Body of pancreas (tissue), 4 donors: ENCODE data around the gene WWOX.

ENCODE experiments used
- POLR2A ChIP-seq, 3 donors: fragments of 450-650 bp; IDR thresholded peaks; one replicate each; pipeline ENCODE4 v1.6.1; 2016; ENCODE audit warnings: antibody characterized with exemption in 3 of 3, mild to moderate bottlenecking in 2 of 3
- TF ChIP-seq, protein P1 (sequence below), 7 experiments: fragments of 450-650 bp in 4 of 7; fragments of 200-600 bp in 3 of 7; sonication (generic) in 3 of 7; IDR thresholded peaks; one replicate each; pipeline ENCODE4 v1.5.1; 2016 to 2019; ENCODE audit warnings: antibody characterized with exemption in 7 of 7

DNA sequence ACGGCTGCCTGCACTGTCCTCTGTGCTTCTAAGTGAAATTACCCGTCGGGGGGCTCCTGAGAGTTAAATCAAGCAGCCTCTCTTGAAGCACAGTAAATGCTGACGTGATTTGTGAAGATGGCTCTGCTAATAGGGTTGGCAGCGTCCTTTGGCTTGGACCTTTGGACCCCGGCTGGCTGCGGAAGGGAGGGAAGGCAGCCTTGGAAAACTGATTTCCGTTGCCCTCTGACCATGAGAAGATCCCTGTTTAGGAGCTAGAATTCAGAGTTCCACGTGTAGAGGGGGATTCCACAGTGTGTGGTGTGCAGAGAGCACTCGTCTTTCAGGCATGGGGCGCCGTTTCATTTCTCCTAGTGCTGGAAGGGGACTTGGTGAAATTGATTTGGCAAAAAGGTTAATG, 640.8 kb downstream of the WWOX start:
- TF ChIP-seq, protein P1, sequence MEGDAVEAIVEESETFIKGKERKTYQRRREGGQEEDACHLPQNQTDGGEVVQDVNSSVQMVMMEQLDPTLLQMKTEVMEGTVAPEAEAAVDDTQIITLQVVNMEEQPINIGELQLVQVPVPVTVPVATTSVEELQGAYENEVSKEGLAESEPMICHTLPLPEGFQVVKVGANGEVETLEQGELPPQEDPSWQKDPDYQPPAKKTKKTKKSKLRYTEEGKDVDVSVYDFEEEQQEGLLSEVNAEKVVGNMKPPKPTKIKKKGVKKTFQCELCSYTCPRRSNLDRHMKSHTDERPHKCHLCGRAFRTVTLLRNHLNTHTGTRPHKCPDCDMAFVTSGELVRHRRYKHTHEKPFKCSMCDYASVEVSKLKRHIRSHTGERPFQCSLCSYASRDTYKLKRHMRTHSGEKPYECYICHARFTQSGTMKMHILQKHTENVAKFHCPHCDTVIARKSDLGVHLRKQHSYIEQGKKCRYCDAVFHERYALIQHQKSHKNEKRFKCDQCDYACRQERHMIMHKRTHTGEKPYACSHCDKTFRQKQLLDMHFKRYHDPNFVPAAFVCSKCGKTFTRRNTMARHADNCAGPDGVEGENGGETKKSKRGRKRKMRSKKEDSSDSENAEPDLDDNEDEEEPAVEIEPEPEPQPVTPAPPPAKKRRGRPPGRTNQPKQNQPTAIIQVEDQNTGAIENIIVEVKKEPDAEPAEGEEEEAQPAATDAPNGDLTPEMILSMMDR (IDR thresholded peaks at IDR 0.05) = no peak
- no peak for TF ChIP-seq POLR2A (IDR thresholded peaks at IDR 0.05)
